Gastrocnemius medialis (tissue), 4 donors: ENCODE results near the gene MTCP1. TPM values are rescaled to one million over a fixed set of nuclear protein-coding genes. Genes with fewer than 3 reads are reported as not detected.

Experiments
- ATAC-seq, 2 donors: fragments of 150-250 bp; one replicate each; pipeline ENCODE4 v1.9.1; 2016
- DNase-seq, 2 donors: peaks; one replicate each; pipeline ENCODE4 v3.0.0-alpha.2; 2019
- H3K27ac ChIP-seq, 4 donors: fragments of 200-600 bp; sonication (generic); 1 replicate in 1 of 4; 2 replicates in 3 of 4; pipeline ENCODE4 v1.5.1; 2016 to 2018; ENCODE audit warnings: mild to moderate bottlenecking in 2 of 4, moderate library complexity in 1 of 4
- H3K27me3 ChIP-seq, 3 donors: fragments of 200-600 bp; sonication (generic) in 2 of 3; 1 replicate in 1 of 3; 2 replicates in 2 of 3; pipeline versions ENCODE4 v1.5.1 to v1.6.0; 2016 to 2019; ENCODE audit warnings: mild to moderate bottlenecking in 1 of 3, moderate library complexity in 1 of 3
- H3K36me3 ChIP-seq, 2 donors: fragments of 200-600 bp; sonication (generic) in 1 of 2; one replicate each; pipeline ENCODE4 v1.5.1; 2017 to 2018
- H3K4me1 ChIP-seq, 2 donors: fragments of 200-600 bp; sonication (generic) in 1 of 2; one replicate each; pipeline ENCODE4 v1.5.1; 2016 to 2017; ENCODE audit warnings: mild to moderate bottlenecking in 2 of 2
- H3K4me3 ChIP-seq, 4 donors: fragments of 200-600 bp; sonication (generic) in 3 of 4; 1 replicate in 1 of 4; 2 replicates in 3 of 4; pipeline ENCODE4 v1.5.1; 2016 to 2019; ENCODE audit warnings: mild to moderate bottlenecking in 2 of 4
- H3K9me3 ChIP-seq, 3 donors: fragments of 200-600 bp; sonication (generic) in 2 of 3; 1 replicate in 1 of 3; 2 replicates in 2 of 3; pipeline ENCODE4 v1.5.1; 2016 to 2019
- CTCF ChIP-seq, 5 experiments: fragments of 450-650 bp in 3 of 5; fragments of 200-600 bp in 2 of 5; sonication (generic) in 2 of 5; IDR thresholded peaks in 4 of 5; conservative IDR thresholded peaks in 1 of 5; 1 replicate in 4 of 5; 2 replicates in 1 of 5; pipeline ENCODE4 v1.5.1; 2016 to 2019; ENCODE audit warnings: antibody characterized with exemption in 5 of 5, mild to moderate bottlenecking in 3 of 5, moderate library complexity in 3 of 5
- POLR2A ChIP-seq, 2 donors: fragments of 450-650 bp; IDR thresholded peaks; one replicate each; pipeline ENCODE4 v1.6.1; 2017; ENCODE audit warnings: antibody characterized with exemption in 2 of 2, mild to moderate bottlenecking in 2 of 2, moderate library complexity in 2 of 2
- in situ Hi-C, 4 donors: fragments of 200-750 bp; cut with MboI; loops; one replicate each; pipeline versions ENCODE4 v1.15.0 to v1.8.0; 2017; ENCODE audit warnings: low sequenced_read_pairs in 4 of 4
- intact Hi-C: fragments of 100-400 bp; cut with DNase I; formaldehyde crosslinking; loops from one replicate; pipeline ENCODE4 v1.15.1; 2023; ENCODE audit warnings: low total_unique reads
- total RNA-seq, 4 donors: library from RNA; depleted of rRNA; stranded (reverse); fragments of >200 nt; gene quantifications; one replicate each; pipeline versions ENCODE4 v1.1.0 to v1.2.3, GENCODE V29; 2016

The MTCP1 gene
- total RNA-seq, 4 donors from 2014 or later: 0.31 to 2.2 (median 0.93) TPM; not detected in 1

GRCh38 chrX:155068165-155068564 is 2.8 kb downstream of the MTCP1 start:
- no peak overlapping the region for H3K4me3 ChIP-seq
- intact Hi-C loops (no loop called here), in situ Hi-C loops (no loop called here)
- TF ChIP-seq CTCF (IDR thresholded peaks at IDR 0.05 in 4 of 5, conservative IDR thresholded peaks at IDR 0.05 in 1 of 5) (no peak), POLR2A (IDR thresholded peaks at IDR 0.05) (no peak)
- H3K27ac ChIP-seq: no peak overlapping the region
- DNase-seq (no peak), ATAC-seq (no peak)
- no peaks in the 10 kb centered on the region for H3K9me3 ChIP-seq
- peaks cover 5 to 20% of the 10 kb centered on the region in 2 donors for H3K4me1 ChIP-seq
- H3K27me3 ChIP-seq: no peaks in the 10 kb centered on the region
- H3K36me3 ChIP-seq: no peaks in the 10 kb centered on the region

- H3K27ac ChIP-seq: peak overlapping the region in 1 of 4 donors; percentile 38
- no peak overlapping the region for H3K4me3 ChIP-seq
- TF ChIP-seq CTCF (IDR thresholded peaks at IDR 0.05 in 4 of 5, conservative IDR thresholded peaks at IDR 0.05 in 1 of 5) (no peak), POLR2A (IDR thresholded peaks at IDR 0.05) (no peak)
- intact Hi-C loops: no loop called here
- DNase-seq (no peak), ATAC-seq (peak in 1 of 2 donors; percentile 72)
- H3K27me3 ChIP-seq: no peaks in the 10 kb centered on the region
- no peaks in the 10 kb centered on the region for H3K36me3 ChIP-seq
- peaks cover 0 to 13% of the 10 kb centered on the region in 2 donors for H3K4me1 ChIP-seq
- no peaks in the 10 kb centered on the region for H3K9me3 ChIP-seq
- in situ Hi-C loops: no loop called here
Observed at GRCh38 chrX:155065035-155065734, 5.8 kb downstream of the MTCP1 start.

GRCh38 chrX:155061760-155062159 is 9.2 kb downstream of the MTCP1 start:
- in situ Hi-C loops (no loop called here), intact Hi-C loops (no loop called here)
- H3K36me3 ChIP-seq: no peaks in the 10 kb centered on the region
- H3K4me3 ChIP-seq: no peak overlapping the region
- no peak for DNase-seq
- no peaks in the 10 kb centered on the region for H3K27me3 ChIP-seq
- no peaks in the 10 kb centered on the region for H3K9me3 ChIP-seq
- TF ChIP-seq POLR2A (IDR thresholded peaks at IDR 0.05) (no peak), CTCF (IDR thresholded peaks at IDR 0.05 in 4 of 5, conservative IDR thresholded peaks at IDR 0.05 in 1 of 5) (no peak)
- H3K4me1 ChIP-seq: peaks cover 0 to 4% of the 10 kb centered on the region in 2 donors
- no peak for ATAC-seq
- H3K27ac ChIP-seq: no peak overlapping the region

GRCh38 chrX:155056877-155057792 is 13.8 kb downstream of the MTCP1 start:
- TF ChIP-seq POLR2A (IDR thresholded peaks at IDR 0.05) (no peak), CTCF (IDR thresholded peaks at IDR 0.05 in 4 of 5, conservative IDR thresholded peaks at IDR 0.05 in 1 of 5) (peak; percentile 49 to 76 (median 74))
- intact Hi-C loops: loop anchor here (1.0 to 2.0 kb wide), 2 partner anchors 30 to 76 kb away; partner anchors contain the start of gene FUNDC2
- in situ Hi-C loops: loop anchor here in 3 of 4 donors (5.0 to 10.0 kb wide), 3 partner anchors 72 to 80 kb away; no protein-coding TSS in a partner anchor
- DNase-seq (peak; percentile 6 to 57), ATAC-seq (peak; percentile 95 to 98)
- no peaks in the 10 kb centered on the region for H3K9me3 ChIP-seq
- no peak overlapping the region for H3K4me3 ChIP-seq
- no peaks in the 10 kb centered on the region for H3K4me1 ChIP-seq
- H3K27me3 ChIP-seq: no peaks in the 10 kb centered on the region
- no peaks in the 10 kb centered on the region for H3K36me3 ChIP-seq
- H3K27ac ChIP-seq: peak overlapping the region; percentile 17 to 62 (median 47)
